Posterior cingulate gyrus (tissue), 11 donors: ENCODE data around the gene HECA.
"Not testable (repeated sequence)": the region's sequence is repeated elsewhere in the genome, so short reads cannot be mapped to it uniquely, and the experiment has no call there.

Experiments used
- DNase-seq, 10 donors: peaks; one replicate each; pipeline versions ENCODE4 v3.0.0 to v3.0.0-alpha.2; 2020 to 2021; ENCODE audit warnings: mixed read lengths in 3 of 10
- intact Hi-C: fragments of 100-400 bp; cut with DNase I; formaldehyde crosslinking; loops from one replicate; pipeline ENCODE4 v1.15.1; 2023

Gene HECA

GRCh38 chr6:139198529-139199288, 63.8 kb downstream of the HECA start:
- no peak for DNase-seq
- intact Hi-C loops, result no loop called here

GRCh38 chr6:139201378-139201777, 66.5 kb downstream of the HECA start:
- DNase-seq, result no peak
- intact Hi-C loops, result no loop called here

- peak in 1 of 10 donors; percentile 67 for DNase-seq
- intact Hi-C loops, result no loop called here
Measured at GRCh38 chr6:139204978-139205377, 70.1 kb downstream of the HECA start.

- DNase-seq, result no peak
- intact Hi-C loops, result no loop called here
Measured at GRCh38 chr6:139205843-139206242, 71.0 kb downstream of the HECA start.

GRCh38 chr6:139210766-139211165, 75.9 kb downstream of the HECA start:
- intact Hi-C loops, DNase-seq: not testable (repeated sequence)

- intact Hi-C loops, DNase-seq: not testable (repeated sequence)
Measured at GRCh38 chr6:139212460-139212859, 77.6 kb downstream of the HECA start.

GRCh38 chr6:139219271-139219729, 84.4 kb downstream of the HECA start:
- peak; percentile 68 to 97 (median 83) for DNase-seq
- intact Hi-C loops, result loop anchor here (1.0 kb wide), 1 partner anchor 145 kb away; no protein-coding TSS in a partner anchor

- no peak for DNase-seq
- intact Hi-C loops, result loop anchor here (1.0 kb wide), 1 partner anchor 145 kb away; no protein-coding TSS in a partner anchor
Measured at GRCh38 chr6:139219746-139220145, 84.9 kb downstream of the HECA start.

GRCh38 chr6:139228387-139228786, 93.5 kb downstream of the HECA start:
- intact Hi-C loops, DNase-seq: not testable (repeated sequence)
